ENCODE data around the gene PTPRN2.

Gene PTPRN2

GRCh38 chr7:157799076-157799685, 788.4 kb downstream of the PTPRN2 start:
- TF ChIP-seq CTCF (IDR thresholded peaks at IDR 0.05; ENCODE audit: borderline replicate concordance, insufficient read depth, low read depth, low read length), result no peak

GRCh38 chr7:157797361-157797760, 790.3 kb downstream of the PTPRN2 start:
- no peak overlapping the region for H3K4me3 ChIP-seq (ENCODE audit: low read depth, low read length)
- no peak for TF ChIP-seq CTCF (IDR thresholded peaks at IDR 0.05; ENCODE audit: borderline replicate concordance, insufficient read depth, low read depth, low read length)

More at GRCh38 chr7:157799076-157799685, 788.4 kb downstream of the PTPRN2 start:
- H3K4me3 ChIP-seq (ENCODE audit: low read depth, low read length), result no peak overlapping the region

GRCh38 chr7:157796846-157797245, 790.8 kb downstream of the PTPRN2 start:
- TF ChIP-seq CTCF (IDR thresholded peaks at IDR 0.05; ENCODE audit: borderline replicate concordance, insufficient read depth, low read depth, low read length), result no peak
- H3K4me3 ChIP-seq (ENCODE audit: low read depth, low read length), result no peak overlapping the region

- no peak overlapping the region for H3K4me3 ChIP-seq (ENCODE audit: low read depth, low read length)
- no peak for TF ChIP-seq CTCF (IDR thresholded peaks at IDR 0.05; ENCODE audit: borderline replicate concordance, insufficient read depth, low read depth, low read length)
These were observed 792.0 kb downstream of the PTPRN2 start for GRCh38 chr7:157795643-157796042.

GRCh38 chr7:157795199-157795598, 792.4 kb downstream of the PTPRN2 start:
- H3K4me3 ChIP-seq (ENCODE audit: low read depth, low read length), result no peak overlapping the region
- no peak for TF ChIP-seq CTCF (IDR thresholded peaks at IDR 0.05; ENCODE audit: borderline replicate concordance, insufficient read depth, low read depth, low read length)

GRCh38 chr7:157794746-157795065, 792.9 kb downstream of the PTPRN2 start:
- TF ChIP-seq CTCF (IDR thresholded peaks at IDR 0.05; ENCODE audit: borderline replicate concordance, insufficient read depth, low read depth, low read length), result no peak
- H3K4me3 ChIP-seq (ENCODE audit: low read depth, low read length), result no peak overlapping the region

- TF ChIP-seq CTCF (IDR thresholded peaks at IDR 0.05; ENCODE audit: borderline replicate concordance, insufficient read depth, low read depth, low read length), result no peak
- H3K4me3 ChIP-seq (ENCODE audit: low read depth, low read length), result no peak overlapping the region
These were observed 793.5 kb downstream of the PTPRN2 start for GRCh38 chr7:157793973-157794745.
